ENCODE data around the gene RARB.

RARB gene

DNA sequence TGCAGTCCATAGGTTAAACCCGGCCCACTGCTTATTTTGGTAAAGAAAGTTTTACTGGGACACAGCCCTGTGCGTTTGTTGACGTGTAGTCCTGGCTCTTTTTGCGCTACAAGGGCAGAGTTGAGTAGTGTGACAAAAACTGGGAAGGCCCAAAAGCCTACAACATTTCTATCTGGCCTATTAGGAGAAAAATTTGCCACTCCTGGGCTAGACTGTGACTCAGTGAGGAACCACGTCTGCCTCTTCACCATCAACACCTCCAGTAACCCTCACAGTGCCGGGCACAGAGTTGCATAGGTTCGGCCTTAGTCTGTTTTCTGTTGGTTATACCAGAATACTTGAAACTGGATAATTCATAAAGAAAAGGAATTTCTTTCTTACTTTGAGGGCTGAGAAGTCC lies 126.3 kb downstream of the RARB start:
- DNase-seq (ENCODE audit: low read depth) = no peak

DNA sequence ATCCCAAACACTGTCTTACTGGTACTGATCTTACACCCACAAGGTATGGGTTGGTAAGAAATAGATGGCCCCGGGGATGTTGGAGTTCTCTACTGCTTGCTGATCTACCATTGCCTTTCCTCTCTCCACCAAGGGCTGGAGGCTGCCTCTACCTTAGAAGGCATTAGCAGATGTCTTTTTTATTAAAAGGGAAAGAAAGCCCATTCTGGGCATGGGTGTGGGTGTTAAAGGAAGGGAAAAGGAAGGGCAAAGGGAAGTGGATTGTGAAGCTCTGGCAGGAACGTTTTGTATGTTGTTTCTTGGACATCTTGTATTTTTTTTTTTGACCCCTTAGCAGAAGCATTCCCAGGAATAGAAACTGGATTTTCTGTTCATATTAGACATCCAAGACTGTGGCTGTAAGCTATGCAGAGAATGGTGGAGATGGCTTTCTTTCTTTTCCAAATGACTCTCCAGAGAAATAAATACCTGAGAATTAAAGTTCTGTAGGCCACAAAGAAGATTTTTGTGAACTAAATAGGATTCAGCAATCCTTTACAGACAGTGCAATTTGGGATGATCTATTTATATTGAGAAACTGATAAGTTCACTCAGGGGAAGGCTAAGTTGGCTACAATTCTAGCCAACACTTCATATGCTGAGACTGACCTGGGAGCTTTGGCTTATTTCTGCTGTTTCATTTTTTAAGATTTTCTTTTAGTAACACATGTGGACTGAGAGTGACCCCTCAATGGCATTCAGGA lies 127.8 kb downstream of the RARB start:
- DNase-seq (ENCODE audit: low read depth) = no peak

DNA sequence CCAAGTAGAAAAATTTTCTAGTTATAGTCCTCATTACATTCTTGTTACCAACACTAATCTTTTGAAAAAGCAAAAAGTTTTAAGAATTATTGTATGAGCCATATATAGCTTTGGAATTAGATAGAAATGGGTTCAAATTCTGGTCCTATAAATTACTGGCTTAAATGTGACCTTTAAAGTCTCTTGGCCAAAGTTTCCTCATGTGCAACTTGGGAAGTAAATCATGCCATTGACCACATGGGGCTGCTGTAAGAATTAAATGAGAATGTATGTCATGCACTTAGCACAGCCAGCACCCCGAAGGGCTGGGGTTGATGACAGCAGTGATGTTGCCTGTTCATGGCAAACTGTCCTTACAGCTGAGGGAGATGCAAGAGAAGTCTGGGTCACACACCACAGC lies 128.4 kb downstream of the RARB start:
- no peak for DNase-seq (ENCODE audit: low read depth)

DNA sequence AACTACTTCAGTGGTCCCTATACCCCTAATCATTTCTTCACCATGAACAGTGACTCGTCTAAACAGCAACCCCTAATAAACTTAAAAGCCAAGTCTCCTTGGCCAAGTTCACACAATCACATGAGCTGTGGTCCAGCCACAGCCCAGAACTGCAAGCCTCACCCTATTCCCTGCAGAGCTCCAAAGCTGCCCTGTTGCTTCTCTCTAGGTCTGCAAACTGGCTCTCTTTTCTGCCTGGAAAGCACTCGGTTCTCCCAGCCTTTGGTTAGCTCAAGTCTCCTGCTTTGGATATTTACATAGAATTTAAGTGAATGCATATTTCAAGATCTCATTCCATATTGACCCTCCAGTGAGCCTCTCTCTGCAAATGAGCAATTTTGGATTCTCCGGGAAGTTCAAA lies 129.6 kb downstream of the RARB start:
- no peak for DNase-seq (ENCODE audit: low read depth)

DNA sequence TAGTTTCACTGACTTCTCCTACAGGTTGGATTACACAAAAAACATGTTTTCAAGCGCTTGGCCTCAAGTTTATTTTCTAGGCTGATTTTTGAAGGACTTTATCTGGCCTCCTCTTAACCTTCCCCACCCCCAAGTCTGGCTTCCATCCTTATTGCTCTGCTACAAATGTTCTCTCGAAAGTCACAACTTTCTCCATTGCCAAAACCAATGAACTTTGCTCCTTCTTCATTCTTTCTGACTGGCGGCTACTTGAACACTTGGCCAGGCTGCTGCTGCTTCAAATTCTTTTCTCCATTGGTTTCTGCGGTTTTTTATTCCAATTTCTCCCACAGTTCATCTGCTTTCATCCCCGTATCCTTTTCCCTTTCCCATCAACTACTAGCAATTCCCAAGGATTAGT lies 130.1 kb downstream of the RARB start:
- DNase-seq (ENCODE audit: low read depth) = no peak

DNA sequence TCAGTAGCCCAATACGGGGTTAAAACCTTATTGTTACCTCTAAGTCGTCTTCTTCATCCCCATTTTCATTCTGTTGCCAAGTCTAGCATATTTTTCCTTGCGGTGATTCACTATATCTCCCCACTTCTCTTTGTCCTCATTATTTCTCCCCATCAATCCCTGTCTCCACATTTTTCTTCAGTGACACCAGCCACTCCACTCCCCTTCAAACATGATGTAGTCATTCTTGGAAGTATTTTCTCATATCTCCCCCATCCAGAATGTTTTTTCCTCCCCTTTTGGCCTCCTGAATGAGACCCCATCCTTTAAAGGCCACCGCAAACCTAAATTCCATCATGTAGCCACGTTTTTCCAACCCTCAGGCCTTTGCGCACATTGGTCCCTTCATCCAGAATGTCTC lies 130.7 kb downstream of the RARB start:
- DNase-seq (ENCODE audit: low read depth) = no peak

DNA sequence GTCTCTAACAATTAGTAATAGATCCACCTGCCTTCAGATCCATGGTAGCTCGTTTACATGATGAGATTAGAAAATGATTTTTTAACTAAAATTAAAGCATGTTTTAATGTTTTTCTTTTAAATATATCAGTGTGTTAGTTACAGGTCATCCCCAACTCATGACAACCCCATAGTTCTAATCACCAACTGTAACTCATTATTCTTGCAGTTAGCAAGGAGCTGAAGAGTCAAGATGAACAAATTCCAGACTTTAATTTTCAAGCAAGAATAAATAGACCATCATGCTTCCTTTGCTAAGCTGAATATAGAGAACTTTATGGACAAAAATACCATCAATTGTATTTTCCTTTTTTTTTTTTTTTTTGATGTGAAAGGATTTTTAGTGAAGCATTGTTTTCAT lies 135.5 kb downstream of the RARB start:
- no peak for DNase-seq (ENCODE audit: low read depth)

DNA sequence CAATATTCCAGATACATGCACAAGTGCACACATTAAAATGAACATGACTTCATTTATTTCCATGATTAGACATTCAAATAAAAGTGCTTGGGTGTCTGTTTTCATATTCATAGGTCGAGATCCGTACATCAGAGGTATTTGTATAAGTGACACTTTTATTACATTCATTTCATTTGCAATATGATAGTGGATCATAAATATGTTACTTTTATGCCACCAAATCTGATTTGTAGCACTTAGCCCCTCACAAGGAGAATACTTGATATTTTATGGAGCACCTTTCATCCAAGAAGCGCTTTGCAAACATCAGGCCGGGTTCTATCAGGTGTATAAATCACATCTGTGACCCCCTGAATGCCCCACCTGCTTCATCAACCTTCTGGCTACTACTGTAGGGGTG lies 136.0 kb downstream of the RARB start:
- no peak for DNase-seq (ENCODE audit: low read depth)

DNA sequence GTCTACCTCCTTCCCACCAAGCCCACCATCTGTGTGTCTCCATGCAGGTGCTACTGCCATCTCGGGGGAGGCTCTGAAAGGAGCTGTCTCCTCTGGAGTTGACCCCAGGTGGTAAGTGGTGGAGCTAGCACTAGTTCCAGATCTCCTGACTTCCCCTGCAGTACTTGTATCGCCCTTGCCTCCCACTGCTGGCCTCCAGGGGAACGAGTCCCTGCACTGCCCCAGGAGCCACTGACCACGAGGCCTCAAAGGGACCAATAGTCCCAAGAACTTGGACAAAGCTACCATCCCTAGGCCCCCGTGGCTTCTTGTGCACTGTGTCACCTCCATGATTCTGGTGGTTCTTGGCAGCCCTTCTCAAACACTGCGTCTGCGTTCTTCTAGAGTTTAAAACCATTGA lies 137.7 kb downstream of the RARB start:
- DNase-seq (ENCODE audit: low read depth) = no peak

DNA sequence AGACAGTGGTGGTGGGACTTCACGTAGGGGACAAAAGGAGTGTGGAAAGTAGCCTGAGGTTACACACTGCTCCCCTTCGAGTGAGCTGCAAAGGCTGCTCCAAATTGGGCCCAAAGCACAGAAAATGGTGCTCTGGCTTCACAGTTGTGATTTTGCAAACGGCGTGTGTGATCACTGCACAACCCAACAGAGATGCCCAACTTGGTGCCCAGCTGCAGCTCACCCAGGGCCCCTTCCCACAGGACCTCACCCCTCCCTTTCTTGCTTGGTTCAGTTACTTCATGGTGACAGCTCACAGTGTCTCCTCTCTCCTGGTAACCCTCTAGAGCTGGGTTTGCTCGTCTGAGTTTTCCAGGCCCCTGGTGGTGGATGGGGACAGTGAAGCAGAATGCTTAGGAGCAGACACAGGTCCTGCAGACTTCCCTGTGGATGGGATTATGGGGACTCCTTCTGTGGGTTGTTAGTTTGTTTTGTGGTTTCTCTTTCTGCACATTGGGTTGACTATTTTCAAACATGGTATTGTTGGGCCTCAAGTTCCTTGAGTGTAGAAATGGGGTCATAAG lies 138.4 kb downstream of the RARB start:
- DNase-seq (ENCODE audit: low read depth) = no peak

DNA sequence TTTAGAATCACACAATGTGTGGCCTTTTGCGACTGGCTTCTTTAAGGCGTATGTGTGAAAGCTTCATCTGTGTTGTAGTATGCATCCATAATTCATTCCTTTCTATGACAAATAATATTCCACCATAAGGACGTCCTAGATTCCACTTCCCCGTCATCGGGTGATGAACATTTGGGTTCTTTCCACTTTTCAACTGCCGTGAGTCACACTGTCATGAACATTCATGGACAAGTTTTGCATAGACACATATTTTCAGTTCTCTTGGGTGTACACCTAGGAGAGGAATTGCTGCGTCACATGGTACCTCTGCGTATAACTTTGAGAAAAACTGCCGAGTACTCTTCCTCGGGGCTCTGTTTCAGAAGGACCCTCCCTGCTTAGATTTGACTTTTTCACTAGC lies 139.3 kb downstream of the RARB start:
- DNase-seq (ENCODE audit: low read depth) = no peak

DNA sequence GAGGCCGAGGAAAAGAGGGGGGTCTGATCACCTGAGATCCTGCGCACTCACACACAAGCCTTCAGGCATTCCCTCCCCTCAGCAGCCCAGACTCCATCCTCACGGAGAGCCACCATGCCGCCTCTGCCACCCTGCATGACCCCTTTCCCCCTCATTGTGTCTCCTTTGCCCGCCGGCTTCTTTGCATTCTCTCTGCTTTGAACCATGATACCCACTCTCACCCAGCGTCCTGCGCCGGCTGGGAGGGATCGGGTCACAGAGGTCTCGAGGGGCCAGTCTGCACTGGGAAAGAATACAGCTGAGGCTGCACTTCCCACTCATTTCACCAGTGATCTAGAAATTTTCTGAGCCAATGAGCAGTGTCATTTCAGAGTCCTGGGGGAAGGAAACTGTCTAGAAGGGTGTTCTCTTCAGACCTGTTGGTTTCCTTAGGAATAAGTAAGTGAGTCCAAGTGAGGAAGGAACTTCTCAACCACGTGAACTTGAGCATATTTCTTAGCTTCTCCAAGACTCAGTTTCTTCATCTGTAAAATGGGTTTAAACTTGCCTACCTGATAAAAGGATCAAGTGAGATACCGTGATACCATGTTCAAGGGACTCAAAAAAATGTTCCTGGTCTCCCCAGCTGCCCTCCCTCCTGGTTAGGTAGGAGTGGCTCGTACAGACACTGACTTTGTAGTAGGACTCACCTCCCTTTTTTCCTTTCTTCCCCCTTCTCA lies 139.9 kb downstream of the RARB start:
- no peak for DNase-seq (ENCODE audit: low read depth)

DNA sequence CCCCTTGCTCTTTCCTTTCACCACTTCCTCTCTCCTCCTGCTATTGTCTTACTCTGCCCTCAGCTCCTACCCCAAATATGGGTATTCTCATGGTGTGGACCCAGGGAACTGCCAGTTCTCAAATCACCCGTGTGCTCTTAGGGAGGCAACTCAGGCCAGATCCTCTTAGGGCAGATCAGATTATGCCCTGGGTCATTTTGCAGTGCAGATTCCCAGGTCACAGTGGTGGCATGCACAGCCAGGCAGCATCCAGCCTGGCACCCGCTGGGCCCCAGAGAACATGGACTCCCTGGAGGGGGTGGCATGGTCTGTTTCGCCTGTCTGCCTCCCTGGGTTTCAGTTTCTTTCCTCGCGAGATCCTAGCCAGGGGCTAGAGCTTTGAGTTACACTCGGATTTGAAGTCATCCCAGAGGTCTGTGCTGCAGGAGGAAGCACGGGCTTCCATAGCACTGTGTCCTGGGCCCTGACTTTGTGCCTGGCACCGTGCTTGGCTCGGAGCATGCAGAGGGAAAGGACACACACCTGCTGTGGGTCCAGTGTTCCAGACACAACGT lies 140.5 kb downstream of the RARB start:
- no peak for DNase-seq (ENCODE audit: low read depth)

DNA sequence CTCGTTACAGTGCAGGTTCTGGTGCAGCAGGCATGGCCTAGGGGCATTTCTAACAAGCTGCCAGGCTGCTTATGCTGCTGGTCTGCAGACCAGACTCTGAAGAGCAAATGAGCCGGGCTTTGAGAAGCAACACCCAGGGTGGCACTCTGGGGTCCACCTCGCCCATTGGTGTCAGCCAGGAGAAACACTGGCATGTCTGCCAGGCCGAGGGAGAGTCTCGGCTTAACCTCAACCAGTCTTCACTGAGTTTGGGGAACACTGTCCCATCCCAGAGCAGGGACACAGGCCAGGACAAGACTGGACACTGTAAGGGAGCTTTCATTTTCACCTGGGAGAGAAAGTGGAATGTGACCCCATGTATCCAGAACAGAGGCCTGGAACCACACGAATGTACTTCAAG lies 143.2 kb downstream of the RARB start:
- no peak for DNase-seq (ENCODE audit: low read depth)

DNA sequence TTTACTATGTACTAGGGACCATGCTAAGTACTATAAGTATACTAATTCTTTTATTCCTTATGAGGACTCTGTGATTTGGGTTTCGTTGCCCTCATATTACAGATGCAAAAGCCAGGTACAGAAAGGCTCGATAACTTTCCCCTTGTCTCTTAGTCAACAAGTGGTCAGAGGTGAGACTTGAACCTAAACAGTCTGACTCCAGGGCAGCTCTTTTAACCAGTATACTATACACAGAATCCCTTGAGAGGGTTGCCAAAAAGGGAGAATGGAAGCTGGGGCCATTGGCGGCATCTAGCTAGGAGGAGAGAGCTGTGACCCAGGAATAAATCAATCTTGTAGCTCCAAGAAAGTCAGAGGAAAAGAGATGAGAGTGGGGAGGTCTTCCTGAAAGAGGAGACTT lies 144.3 kb downstream of the RARB start:
- DNase-seq (ENCODE audit: low read depth) = no peak

DNA sequence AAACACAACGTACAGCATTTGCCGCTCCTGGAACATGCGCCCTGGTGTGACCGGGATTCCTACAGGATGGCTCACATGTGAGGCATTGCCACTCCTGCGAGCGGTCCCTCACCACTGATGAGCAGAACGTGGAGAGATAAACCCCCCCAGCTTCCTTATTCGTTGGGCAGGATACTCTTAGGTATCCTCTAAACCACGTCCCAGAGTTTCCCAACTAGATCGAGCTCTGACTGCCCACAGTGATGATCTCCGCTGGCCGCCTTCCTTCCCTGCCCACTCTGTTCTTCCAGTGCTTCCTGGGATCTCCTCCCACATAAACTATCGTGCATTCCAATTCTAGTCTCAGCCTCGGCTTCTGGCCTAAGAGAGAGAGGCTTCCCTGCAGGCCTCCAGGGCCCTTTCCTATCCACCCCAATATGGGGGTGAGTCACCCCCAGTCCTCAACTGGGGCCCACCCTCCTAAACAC lies 144.9 kb downstream of the RARB start:
- DNase-seq (ENCODE audit: low read depth) = no peak

DNA sequence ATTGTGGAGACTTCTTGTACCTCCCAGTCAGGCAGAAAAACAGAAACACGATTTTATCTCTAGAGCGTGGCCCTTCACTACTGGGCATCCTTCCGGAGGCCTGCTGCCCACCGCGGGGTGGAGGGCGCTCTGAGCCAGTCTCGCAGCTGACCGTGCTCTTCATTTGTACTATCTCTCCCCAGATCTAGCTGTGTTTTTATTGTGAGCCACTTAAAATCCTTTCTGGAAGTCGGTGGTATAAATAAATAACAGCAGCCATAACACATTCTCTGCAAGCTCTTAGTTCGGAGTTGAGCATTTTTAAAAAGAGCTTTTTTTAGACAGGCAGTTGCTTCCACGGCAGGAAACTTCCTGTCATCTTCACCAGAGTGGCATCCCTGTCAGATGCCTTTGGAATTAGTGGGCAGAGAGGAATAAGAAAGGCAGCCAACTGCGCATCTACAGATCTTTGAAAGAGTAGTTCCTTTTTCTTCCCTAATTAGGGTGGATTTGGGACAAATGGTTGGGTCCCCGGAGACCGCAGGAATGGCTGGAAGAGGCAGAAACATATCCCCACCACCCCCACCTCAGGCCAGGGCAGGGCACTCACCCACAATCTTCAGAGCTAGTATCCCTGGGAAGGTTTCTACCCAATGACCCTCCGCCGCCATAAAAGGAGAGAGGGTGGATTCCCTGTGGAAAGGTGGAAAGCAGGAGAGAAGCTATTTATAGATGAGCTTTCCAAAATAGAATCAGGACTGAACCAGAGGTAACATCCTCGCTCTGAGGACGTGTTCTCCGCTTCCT lies 145.5 kb downstream of the RARB start:
- DNase-seq (ENCODE audit: low read depth) = no peak

DNA sequence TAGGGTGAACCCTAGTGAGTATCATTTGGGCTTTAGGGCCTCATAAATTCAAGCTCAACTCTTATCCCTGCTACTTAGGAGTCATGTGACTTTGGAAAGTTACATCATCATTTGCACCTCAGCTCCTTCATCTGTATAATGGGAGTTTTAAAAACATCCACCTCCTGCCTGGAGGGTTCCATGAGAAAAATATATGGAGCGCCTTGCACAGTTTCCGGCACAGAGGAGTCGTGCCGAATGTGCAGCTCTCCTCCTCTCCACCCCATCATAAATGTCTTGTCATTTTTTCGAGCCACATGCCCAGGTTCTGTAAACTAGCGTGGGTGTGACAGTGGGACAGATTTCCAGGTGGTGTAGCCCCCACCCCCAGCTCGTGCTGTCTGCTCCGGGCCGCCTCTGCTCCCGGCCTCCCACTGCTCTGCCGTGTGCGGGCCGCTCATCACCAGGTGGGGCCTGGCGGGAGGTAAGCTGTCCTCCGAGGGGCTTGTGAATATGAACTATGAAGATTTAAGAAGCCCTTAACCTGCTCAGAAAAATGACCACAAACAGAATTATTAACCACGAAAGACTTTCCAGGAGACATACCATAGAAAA lies 146.2 kb downstream of the RARB start:
- no peak for DNase-seq (ENCODE audit: low read depth)

DNA sequence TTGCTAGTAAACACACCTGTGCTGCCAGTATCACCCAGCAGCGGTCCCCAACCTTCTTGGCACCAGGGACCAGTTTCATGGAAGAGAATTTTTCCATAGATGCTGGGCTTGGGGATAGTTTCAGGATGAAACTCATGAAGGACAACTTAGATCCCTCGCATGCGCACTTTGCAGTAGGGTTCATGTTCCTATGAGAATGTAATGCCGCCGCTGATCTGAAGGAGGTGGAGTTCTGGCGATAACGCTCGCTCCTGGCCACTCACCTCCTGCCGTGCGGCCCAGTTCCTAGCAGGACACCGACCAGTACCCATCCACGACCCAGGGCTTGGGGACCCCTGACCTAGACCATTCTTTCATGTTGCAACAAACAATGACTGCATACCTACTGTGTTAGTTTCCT lies 146.9 kb downstream of the RARB start:
- no peak for DNase-seq (ENCODE audit: low read depth)

DNA sequence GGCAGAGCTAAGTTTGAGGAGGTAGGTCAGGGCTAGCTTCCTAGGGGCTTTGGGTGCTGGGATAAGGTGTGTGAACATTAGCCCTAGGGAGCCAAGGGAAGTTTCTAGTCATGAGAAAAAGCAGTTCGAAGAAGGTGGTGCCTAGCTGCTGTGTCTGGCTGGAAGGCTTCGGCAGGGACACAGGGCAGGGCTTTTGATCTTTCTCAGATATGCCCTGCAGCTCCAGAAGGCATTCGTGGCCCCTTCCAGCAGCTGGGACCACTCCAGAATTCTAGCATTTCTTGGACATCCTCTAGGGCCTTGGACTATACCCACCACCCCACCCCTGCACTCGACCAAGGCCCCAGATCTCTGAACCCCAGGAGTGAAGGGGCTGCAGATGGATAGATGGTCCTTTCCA lies 148.1 kb downstream of the RARB start:
- DNase-seq (ENCODE audit: low read depth) = no peak

DNA sequence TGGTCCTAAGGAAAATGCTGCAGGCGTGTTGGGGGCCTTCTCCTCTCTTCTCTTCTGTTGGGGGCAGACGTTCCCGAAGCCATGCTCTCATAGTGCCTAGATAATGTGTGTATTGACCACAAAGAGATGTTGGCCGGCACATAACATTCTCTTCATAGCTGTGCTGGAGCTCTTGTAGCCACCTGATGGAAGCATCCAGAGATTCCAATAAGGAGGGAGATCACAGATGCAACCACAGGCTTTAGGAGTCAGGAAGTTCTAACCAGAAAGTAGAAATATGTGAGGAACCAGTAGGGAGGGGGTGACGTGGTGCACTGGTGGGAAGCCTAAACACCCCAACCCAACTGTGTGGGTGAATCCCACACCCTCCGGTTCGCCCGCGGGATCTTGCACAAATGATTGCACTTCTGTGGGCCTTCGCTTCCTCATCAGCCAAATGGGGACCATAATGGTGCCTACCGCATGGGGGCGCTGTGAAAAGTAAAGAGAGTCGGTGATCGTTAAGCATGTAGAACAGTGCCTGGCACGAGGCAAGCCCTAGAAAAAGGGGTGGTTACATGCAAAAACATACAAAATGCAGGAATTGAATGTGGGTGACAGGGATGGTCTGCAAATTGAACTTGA lies 148.9 kb downstream of the RARB start:
- no peak for DNase-seq (ENCODE audit: low read depth)

DNA sequence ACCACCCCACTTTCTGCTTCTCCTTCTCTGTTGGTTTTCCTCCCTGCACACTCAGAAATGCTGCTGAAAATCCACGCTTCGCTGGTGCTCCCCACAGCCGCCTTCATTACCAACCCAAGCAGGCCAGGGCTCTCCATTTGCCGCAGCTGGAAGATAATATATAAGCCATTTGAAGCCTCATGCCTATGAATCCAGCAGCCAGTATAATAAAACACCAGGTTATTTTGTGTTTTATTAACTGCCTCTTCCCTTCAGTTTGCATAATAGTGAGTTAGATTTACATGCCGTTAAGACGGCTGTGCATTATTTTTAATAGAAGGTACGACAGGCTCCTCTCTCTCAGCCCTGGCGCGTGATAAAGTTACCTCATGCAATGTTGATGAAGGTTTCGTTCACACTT lies 150.0 kb downstream of the RARB start:
- no peak for DNase-seq (ENCODE audit: low read depth)
